NCI-H146 treated with DMSO at 0.1 percent for 48 hours (cell line): ENCODE data around the gene KRT78.
"Not testable (repeated sequence)": the region's sequence is repeated elsewhere in the genome, so short reads cannot be mapped to it uniquely, and the experiment has no call there.

ENCODE experiments used
- DNase-seq: peaks from one replicate; lab custom pipeline; 2025; ENCODE audit not compliant: unreplicated experiment; lab: John Stamatoyannopoulos, UW

KRT78 gene

GRCh38 chr12:52848661-52849255 lies at the start of gene KRT78:
KRT78 (minus strand) TSS chr12:52848994; CDS start chr12:52848930, 64 bp downstream.
- DNase-seq: no peak

GRCh38 chr12:52896190-52897100 lies 47.7 kb upstream of the KRT78 start:
- DNase-seq: no peak

- no peak for DNase-seq
Observed at GRCh38 chr12:52895726-52896189, 47.0 kb upstream of the KRT78 start.

GRCh38 chr12:52892974-52893373 lies 44.2 kb upstream of the KRT78 start:
- DNase-seq: no peak

GRCh38 chr12:52892207-52892852 lies 43.5 kb upstream of the KRT78 start:
- no peak for DNase-seq

GRCh38 chr12:52891044-52891443 lies 42.2 kb upstream of the KRT78 start:
- no peak for DNase-seq

- DNase-seq: no peak
Observed at GRCh38 chr12:52890417-52890816, 41.6 kb upstream of the KRT78 start.

GRCh38 chr12:52884526-52885293 lies 35.9 kb upstream of the KRT78 start:
- peak; percentile 49 for DNase-seq

GRCh38 chr12:52880499-52880898 lies 31.7 kb upstream of the KRT78 start:
- not testable (repeated sequence) for DNase-seq

- peak; percentile 89 for DNase-seq
Observed at GRCh38 chr12:52879394-52880351, 30.9 kb upstream of the KRT78 start.

- no peak for DNase-seq
Observed at GRCh38 chr12:52878507-52879393, 30.0 kb upstream of the KRT78 start.

GRCh38 chr12:52877242-52877641 lies 28.4 kb upstream of the KRT78 start:
- DNase-seq: no peak

GRCh38 chr12:52876372-52876771 lies 27.6 kb upstream of the KRT78 start:
- DNase-seq: no peak

- no peak for DNase-seq
Observed at GRCh38 chr12:52874573-52875435, 26.0 kb upstream of the KRT78 start.

- DNase-seq: peak; percentile 31
Observed at GRCh38 chr12:52873832-52874572, 25.2 kb upstream of the KRT78 start.

- peak; percentile 36 for DNase-seq
Observed at GRCh38 chr12:52873513-52873831, 24.7 kb upstream of the KRT78 start.

- DNase-seq: no peak
Observed at GRCh38 chr12:52872644-52873389, 24.0 kb upstream of the KRT78 start.
